GM12864 (cell line): ENCODE results near the gene SELE.

Experiments
- DNase-seq: peaks from one replicate; pipeline ENCODE4 v3.0.0-alpha.2; 2011; ENCODE audit warnings: low read depth
- H3K4me3 ChIP-seq: 2 replicates; pipeline ENCODE4 v1.5.1; 2011; ENCODE audit warnings: mild to moderate bottlenecking, low read depth, low read length, control low read depth
- CTCF ChIP-seq: IDR thresholded peaks from 2 replicates; pipeline ENCODE4 v1.5.1; 2011; ENCODE audit warnings: low read depth, mild to moderate bottlenecking, moderate library complexity, low read length, control low read depth, inconsistent platforms; ENCODE audit errors: missing control alignments

The SELE gene

GRCh38 chr1:169764919-169765318 is 31.0 kb upstream of the SELE start:
- H3K4me3 ChIP-seq = no peak overlapping the region
- DNase-seq = no peak
- TF ChIP-seq CTCF = no peak

- no peak overlapping the region for H3K4me3 ChIP-seq
- DNase-seq = no peak
- TF ChIP-seq CTCF = no peak
These were observed 28.8 kb upstream of the SELE start for GRCh38 chr1:169762699-169763098.

- no peak overlapping the region for H3K4me3 ChIP-seq
- no peak for TF ChIP-seq CTCF
- DNase-seq = no peak
These were observed 25.2 kb upstream of the SELE start for GRCh38 chr1:169759038-169759437.

- no peak for TF ChIP-seq CTCF
- DNase-seq = no peak
- H3K4me3 ChIP-seq = no peak overlapping the region
These were observed 19.7 kb upstream of the SELE start for GRCh38 chr1:169753549-169753948.

- no peak for TF ChIP-seq CTCF
- no peak for DNase-seq
- no peak overlapping the region for H3K4me3 ChIP-seq
These were observed 16.2 kb upstream of the SELE start for GRCh38 chr1:169750041-169750440.

GRCh38 chr1:169746550-169746949 is 12.7 kb upstream of the SELE start:
- no peak for DNase-seq
- H3K4me3 ChIP-seq = no peak overlapping the region
- TF ChIP-seq CTCF = no peak

GRCh38 chr1:169745015-169745861 is 11.4 kb upstream of the SELE start:
- H3K4me3 ChIP-seq = no peak overlapping the region
- DNase-seq = no peak
- TF ChIP-seq CTCF = no peak
